DND-41 (cell line): ENCODE measurements around the gene DENND6A.
A peak's percentile ranks its signal among the peaks of the same experiment; 100 is the strongest.
"Not testable (repeated sequence)": the region's sequence is repeated elsewhere in the genome, so short reads cannot be mapped to it uniquely, and the experiment has no call there.

Source experiments
- ATAC-seq: fragments of 200-7000 bp; cut with Tn5 transposase; 3 replicates; pipeline ENCODE4 v1.9.1; 2021; ENCODE audit warnings: low read depth; ENCODE audit not compliant: insufficient read depth
- DNase-seq: peaks from one replicate; pipeline ENCODE4 v3.0.0-alpha.2; 2020
- H2AFZ ChIP-seq: 2 replicates; pipeline ENCODE4 v1.6.0; 2012; ENCODE audit warnings: low read depth, low read length
- H3K27ac ChIP-seq: 2 replicates; pipeline ENCODE4 v1.5.1; 2012; ENCODE audit warnings: low read length, inconsistent platforms
- H3K27me3 ChIP-seq: fragments of 200-600 bp; sonication (generic); 2 replicates; pipeline ENCODE4 v1.6.0; 2012; ENCODE audit warnings: low read length, mild to moderate bottlenecking, inconsistent platforms; ENCODE audit not compliant: insufficient read depth, poor library complexity
- H3K36me3 ChIP-seq: 2 replicates; pipeline ENCODE4 v1.5.1; 2012; ENCODE audit warnings: low read length, inconsistent platforms; ENCODE audit not compliant: insufficient read depth
- H3K4me1 ChIP-seq: 2 replicates; pipeline ENCODE4 v1.5.1; 2012; ENCODE audit warnings: mild to moderate bottlenecking, low read length; ENCODE audit not compliant: insufficient read depth
- H3K4me2 ChIP-seq: 2 replicates; pipeline ENCODE4 v1.6.0; 2012; ENCODE audit warnings: mild to moderate bottlenecking, moderate library complexity, low read length, inconsistent platforms; ENCODE audit not compliant: insufficient read depth
- H3K4me3 ChIP-seq, 2 experiments: fragments of 200-600 bp in 1 of 2; shearing (Covaris generic) in 1 of 2; 2 replicates each; pipeline ENCODE4 v1.5.1; 2012 to 2016; ENCODE audit warnings: inconsistent platforms in 2 of 2, low read length in 2 of 2, mild to moderate bottlenecking in 2 of 2, low read depth in 1 of 2, moderate library complexity in 1 of 2
- H3K79me2 ChIP-seq: 2 replicates; pipeline ENCODE4 v1.6.0; 2012; ENCODE audit warnings: low read length, inconsistent platforms; ENCODE audit not compliant: insufficient read depth
- H3K9ac ChIP-seq: 2 replicates; pipeline ENCODE4 v1.6.0; 2012; ENCODE audit warnings: low read depth, mild to moderate bottlenecking, inconsistent platforms, low read length, moderate library complexity
- H3K9me3 ChIP-seq: 2 replicates; pipeline ENCODE4 v1.5.1; 2012; ENCODE audit warnings: low read length, moderate library complexity, mild to moderate bottlenecking, inconsistent platforms; ENCODE audit not compliant: insufficient read depth, severe bottlenecking
- H4K20me1 ChIP-seq: 2 replicates; pipeline ENCODE4 v1.6.0; 2012; ENCODE audit warnings: low read length; ENCODE audit not compliant: insufficient read depth
- EZH2 ChIP-seq: IDR thresholded peaks from 3 replicates; pipeline ENCODE4 v1.6.1; 2012; ENCODE audit warnings: borderline replicate concordance, low read depth, mild to moderate bottlenecking, moderate library complexity, low read length, inconsistent platforms; ENCODE audit not compliant: severe bottlenecking
- TF ChIP-seq, protein P1 (sequence below): IDR thresholded peaks from 2 replicates; pipeline ENCODE4 v1.5.1; 2012; ENCODE audit warnings: borderline replicate concordance, low read length, moderate library complexity, mild to moderate bottlenecking; ENCODE audit not compliant: poor library complexity, severe bottlenecking; ENCODE audit errors: extremely low read depth

Gene DENND6A

DNA sequence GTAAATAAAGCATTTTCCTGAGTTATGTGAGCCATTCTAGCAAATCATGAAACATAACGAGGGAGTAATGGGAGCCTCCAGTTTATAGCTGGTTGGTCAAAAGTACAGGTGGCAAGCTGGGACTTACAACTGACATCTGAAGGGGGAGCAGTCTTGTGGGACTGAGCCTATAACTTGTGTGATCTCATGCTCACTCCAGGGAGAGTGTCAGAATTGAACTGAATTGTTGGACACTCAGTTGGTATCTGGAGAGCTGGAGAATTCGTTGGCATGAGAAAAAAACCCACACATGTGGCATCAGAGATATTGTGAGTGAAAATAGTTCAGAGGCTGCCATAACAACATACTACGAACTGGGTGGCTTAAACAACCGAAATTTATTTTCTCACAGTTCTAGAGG, 22.8 kb upstream of the DENND6A start:
- Histone ChIP-seq H3K27me3 (no peaks in the 10 kb centered on the region), H3K9ac (no peak overlapping the region), H3K9me3 (no peaks in the 10 kb centered on the region), H3K4me1 (no peaks in the 10 kb centered on the region), H2AFZ (no peak overlapping the region), H3K36me3 (no peaks in the 10 kb centered on the region), H3K79me2 (no peaks in the 10 kb centered on the region), H3K4me2 (no peak overlapping the region), H3K27ac (no peak overlapping the region), H4K20me1 (no peaks in the 10 kb centered on the region), H3K4me3 (no peak overlapping the region)
- no peak for ATAC-seq
- no peak for TF ChIP-seq EZH2
- TF ChIP-seq, protein P1, sequence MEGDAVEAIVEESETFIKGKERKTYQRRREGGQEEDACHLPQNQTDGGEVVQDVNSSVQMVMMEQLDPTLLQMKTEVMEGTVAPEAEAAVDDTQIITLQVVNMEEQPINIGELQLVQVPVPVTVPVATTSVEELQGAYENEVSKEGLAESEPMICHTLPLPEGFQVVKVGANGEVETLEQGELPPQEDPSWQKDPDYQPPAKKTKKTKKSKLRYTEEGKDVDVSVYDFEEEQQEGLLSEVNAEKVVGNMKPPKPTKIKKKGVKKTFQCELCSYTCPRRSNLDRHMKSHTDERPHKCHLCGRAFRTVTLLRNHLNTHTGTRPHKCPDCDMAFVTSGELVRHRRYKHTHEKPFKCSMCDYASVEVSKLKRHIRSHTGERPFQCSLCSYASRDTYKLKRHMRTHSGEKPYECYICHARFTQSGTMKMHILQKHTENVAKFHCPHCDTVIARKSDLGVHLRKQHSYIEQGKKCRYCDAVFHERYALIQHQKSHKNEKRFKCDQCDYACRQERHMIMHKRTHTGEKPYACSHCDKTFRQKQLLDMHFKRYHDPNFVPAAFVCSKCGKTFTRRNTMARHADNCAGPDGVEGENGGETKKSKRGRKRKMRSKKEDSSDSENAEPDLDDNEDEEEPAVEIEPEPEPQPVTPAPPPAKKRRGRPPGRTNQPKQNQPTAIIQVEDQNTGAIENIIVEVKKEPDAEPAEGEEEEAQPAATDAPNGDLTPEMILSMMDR: no peak
- DNase-seq: no peak

DNA sequence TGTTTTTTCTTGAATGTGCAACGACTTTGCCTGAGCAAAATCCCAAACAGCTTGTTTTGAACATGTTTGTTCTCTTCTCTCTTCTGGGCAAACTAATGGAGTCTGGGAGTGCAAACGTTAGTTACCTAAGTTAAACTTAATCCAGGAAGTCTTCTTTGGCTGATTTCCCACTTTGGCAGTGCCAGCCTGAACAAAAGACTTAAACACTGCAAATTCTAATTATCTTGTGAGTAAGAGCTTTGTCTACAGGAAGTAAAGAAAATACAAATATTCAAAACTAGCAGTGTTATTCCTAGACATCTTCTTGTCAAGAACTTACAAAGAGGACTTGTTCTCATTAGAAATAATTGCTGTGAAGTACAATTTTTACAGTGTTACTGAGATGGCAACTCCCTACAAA, 16.7 kb upstream of the DENND6A start:
- no peak overlapping the region for H3K4me3 ChIP-seq
- H3K27ac ChIP-seq: no peak overlapping the region
- no peaks in the 10 kb centered on the region for H3K79me2 ChIP-seq
- ATAC-seq (no peak), DNase-seq (no peak)
- H3K9me3 ChIP-seq: no peaks in the 10 kb centered on the region
- no peaks in the 10 kb centered on the region for H3K36me3 ChIP-seq
- no peaks in the 10 kb centered on the region for H4K20me1 ChIP-seq
- no peak overlapping the region for H3K4me2 ChIP-seq
- peak overlapping the region; percentile 10; the same call in 1 of the 2 replicates for H2AFZ ChIP-seq
- no peak for TF ChIP-seq EZH2
- TF ChIP-seq, protein P1: no peak
- no peaks in the 10 kb centered on the region for H3K27me3 ChIP-seq
- no peaks in the 10 kb centered on the region for H3K4me1 ChIP-seq
- no peak overlapping the region for H3K9ac ChIP-seq

DNA sequence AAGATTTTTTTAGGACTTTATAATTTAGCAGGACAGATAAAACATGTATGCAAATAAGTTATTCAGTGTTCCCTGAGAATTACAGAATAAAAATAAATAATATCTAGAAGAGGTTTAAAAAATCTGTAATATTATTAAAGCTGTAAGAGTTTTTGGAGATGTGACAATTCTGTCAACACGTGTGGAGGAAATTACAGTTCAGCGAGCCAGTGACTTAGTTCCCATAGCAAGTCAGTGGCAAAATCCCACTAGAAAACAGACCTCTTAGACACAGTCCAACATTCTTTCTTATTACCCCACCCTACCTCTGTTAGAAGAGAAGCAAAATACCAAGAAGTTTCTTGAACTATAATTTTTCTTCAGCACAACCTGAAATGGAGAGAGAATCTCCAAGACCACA, 16.2 kb upstream of the DENND6A start:
- Histone ChIP-seq H3K4me1 (no peaks in the 10 kb centered on the region), H3K27me3 (no peaks in the 10 kb centered on the region), H3K9me3 (no peaks in the 10 kb centered on the region), H2AFZ (0 out of 2 replicates have a peak overlapping the region, but pooled peaks have one; percentile 10), H3K36me3 (no peaks in the 10 kb centered on the region), H3K4me3 (no peak overlapping the region), H4K20me1 (no peaks in the 10 kb centered on the region), H3K79me2 (no peaks in the 10 kb centered on the region), H3K27ac (no peak overlapping the region), H3K9ac (no peak overlapping the region), H3K4me2 (no peak overlapping the region)
- ATAC-seq: no peak
- no peak for DNase-seq
- TF ChIP-seq EZH2: no peak

DNA sequence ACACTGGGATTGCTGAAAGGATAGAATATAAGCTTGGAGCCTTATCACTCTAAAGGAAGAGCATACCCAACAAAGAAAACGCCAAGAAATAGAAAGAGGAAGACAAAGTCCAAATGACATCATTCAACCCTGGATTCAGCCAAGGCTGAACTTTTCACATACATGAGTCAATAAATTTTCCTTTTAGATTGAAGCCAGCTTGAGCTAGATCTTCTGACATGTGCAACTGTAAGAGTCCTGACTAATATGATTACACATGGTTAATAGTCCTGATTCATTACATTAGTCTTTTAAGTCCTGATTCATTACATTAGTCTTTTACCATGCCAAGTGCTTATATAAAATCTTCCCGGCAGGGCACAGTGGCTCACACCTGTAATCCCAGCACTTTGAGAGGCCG, 13.6 kb upstream of the DENND6A start:
- H2AFZ ChIP-seq: no peak overlapping the region
- no peaks in the 10 kb centered on the region for H3K4me1 ChIP-seq
- H4K20me1 ChIP-seq: no peaks in the 10 kb centered on the region
- DNase-seq (no peak), ATAC-seq (no peak)
- H3K4me2 ChIP-seq: no peak overlapping the region
- H3K36me3 ChIP-seq: no peaks in the 10 kb centered on the region
- no peak overlapping the region for H3K9ac ChIP-seq
- no peaks in the 10 kb centered on the region for H3K27me3 ChIP-seq
- H3K27ac ChIP-seq: no peak overlapping the region
- H3K79me2 ChIP-seq: no peaks in the 10 kb centered on the region
- H3K4me3 ChIP-seq: no peak overlapping the region
- TF ChIP-seq EZH2: no peak
- TF ChIP-seq, protein P1: no peak
- H3K9me3 ChIP-seq: no peaks in the 10 kb centered on the region

DNA sequence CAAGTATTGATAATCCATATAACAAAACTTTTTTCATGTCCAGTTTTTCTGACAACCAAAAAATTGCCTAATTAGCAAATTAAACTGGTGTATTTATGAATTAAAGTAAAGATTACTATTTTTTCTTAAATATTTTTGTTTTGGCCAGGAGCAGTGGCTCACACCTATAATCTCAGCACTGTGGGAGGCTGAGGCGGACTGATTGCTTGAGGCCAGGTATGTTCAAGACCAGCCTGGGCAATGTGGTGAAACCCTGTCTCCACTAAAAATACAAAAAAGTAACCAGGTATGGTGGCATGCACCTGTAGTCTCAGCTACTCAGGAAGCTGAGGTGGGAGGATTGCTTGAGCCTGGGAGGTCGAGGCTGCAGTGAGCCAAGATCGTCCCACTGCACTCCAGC, 12.5 kb upstream of the DENND6A start:
- not testable (repeated sequence) for H3K36me3 ChIP-seq, ATAC-seq, H3K9me3 ChIP-seq, H3K4me3 ChIP-seq, H3K4me2 ChIP-seq, H2AFZ ChIP-seq, H3K4me1 ChIP-seq, H3K79me2 ChIP-seq, H3K27me3 ChIP-seq, DNase-seq, H3K9ac ChIP-seq, H4K20me1 ChIP-seq, H3K27ac ChIP-seq
